Lung (tissue), 12 donors: ENCODE data around the gene FMN1. TPM values are rescaled to one million over a fixed set of nuclear protein-coding genes. Genes with fewer than 3 reads are reported as not detected.

Experiments
- ATAC-seq: fragments of 200-7000 bp; cut with Tn5 transposase; one replicate; pipeline ENCODE4 v1.9.1; 2020; ENCODE audit warnings: moderate number of reproducible peaks; ENCODE audit not compliant: insufficient read depth, low FRiP score
- DNase-seq, 3 donors: peaks; one replicate each; pipeline ENCODE4 v3.0.0-alpha.2; 2013 to 2017
- H3K27ac ChIP-seq, 2 donors: one replicate each; pipeline ENCODE4 v1.5.1; 2013; ENCODE audit warnings: mild to moderate bottlenecking in 2 of 2, moderate library complexity in 2 of 2, control low read depth in 1 of 2, inconsistent platforms in 1 of 2, low read depth in 1 of 2, low read length in 1 of 2
- H3K27me3 ChIP-seq, 3 donors: one replicate each; pipeline ENCODE4 v1.5.1; 2013; ENCODE audit warnings: low read length in 2 of 3; ENCODE audit not compliant: control insufficient read depth in 3 of 3, insufficient read depth in 3 of 3
- H3K36me3 ChIP-seq, 4 donors: one replicate each; pipeline ENCODE4 v1.5.1; 2013; ENCODE audit warnings: low read length in 4 of 4, mild to moderate bottlenecking in 1 of 4, moderate library complexity in 1 of 4; ENCODE audit not compliant: control insufficient read depth in 4 of 4, insufficient read depth in 4 of 4
- H3K4me1 ChIP-seq, 5 donors: one replicate each; pipeline ENCODE4 v1.5.1; 2013; ENCODE audit warnings: low read length in 5 of 5, mild to moderate bottlenecking in 2 of 5, moderate library complexity in 1 of 5; ENCODE audit not compliant: control insufficient read depth in 5 of 5, insufficient read depth in 5 of 5
- H3K4me3 ChIP-seq: one replicate; pipeline ENCODE4 v1.5.1; 2013; ENCODE audit warnings: mild to moderate bottlenecking, control low read depth, moderate library complexity
- H3K9ac ChIP-seq, 2 donors: one replicate each; pipeline ENCODE4 v1.5.1; 2013; ENCODE audit warnings: low read length in 2 of 2, control low read depth in 1 of 2; ENCODE audit not compliant: insufficient read depth in 1 of 2
- H3K9me3 ChIP-seq, 4 donors: one replicate each; pipeline ENCODE4 v1.5.1; 2013; ENCODE audit warnings: low read length in 3 of 4, mild to moderate bottlenecking in 1 of 4, moderate library complexity in 1 of 4; ENCODE audit not compliant: control insufficient read depth in 4 of 4, insufficient read depth in 3 of 4
- WGBS, 2 donors: extraction: QIAGEN DNeasy Blood & Tissue Kit; methylation state at CpG; one replicate each; pipeline ENCODE4 v1.1.7; 2013; 5-methylcytosine and 5-hydroxymethylcytosine counted together
- polyA plus RNA-seq, 2 donors: library from polyadenylated mRNA; stranded (reverse); fragments of 200-250 nt; gene quantifications; one replicate each; pipeline ENCODE4 v1.2.1, GENCODE V29; 2013
- total RNA-seq, 2 donors: library from RNA; depleted of rRNA in 1 of 2; stranded (reverse); fragments of >200 nt in 1 of 2; gene quantifications; one replicate each; pipeline ENCODE4 v1.2.1, GENCODE V29; 2014 to 2021
- TF ChIP-seq, protein P1 (sequence below): IDR thresholded peaks from 2 replicates; pipeline ENCODE4 v1.5.1; 2012; ENCODE audit warnings: mild to moderate bottlenecking; ENCODE audit errors: control extremely low read depth, extremely low read depth
- donor health status: control.
- donor health status: control.
- donor health status: Bipolar disorder and iron deficiency.
- donor health status: healthy.
- donor health status: DM: yes; HTN: yes; CAD: no.

The FMN1 gene
- total and polyA plus RNA-seq, 4 donors = 4.6 to 45.2 (median 15.7) TPM

DNA sequence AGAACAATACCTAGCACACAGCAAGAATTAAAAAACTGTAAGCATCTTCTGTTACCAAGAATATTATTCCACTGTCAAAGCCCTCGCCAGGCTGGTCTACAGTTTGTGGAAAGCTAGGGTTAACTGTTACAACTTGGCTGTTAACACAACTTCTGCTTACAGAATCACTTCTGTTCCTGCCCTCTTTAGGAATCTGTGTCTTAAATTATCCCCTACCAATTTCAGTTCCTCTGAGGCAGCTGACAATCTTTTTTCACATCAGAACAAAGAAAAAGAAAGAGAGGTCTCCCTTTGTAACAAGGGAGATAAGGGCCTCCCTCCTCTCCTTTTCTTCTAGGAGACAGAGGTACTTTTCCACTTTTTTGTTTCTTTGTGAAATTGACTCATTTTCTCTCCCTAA lies 188.9 kb downstream of the FMN1 start:
- H3K36me3 ChIP-seq = no peaks in the 10 kb centered on the region
- H3K27me3 ChIP-seq = no peaks in the 10 kb centered on the region
- no peak overlapping the region for H3K9ac ChIP-seq
- TF ChIP-seq, protein P1, sequence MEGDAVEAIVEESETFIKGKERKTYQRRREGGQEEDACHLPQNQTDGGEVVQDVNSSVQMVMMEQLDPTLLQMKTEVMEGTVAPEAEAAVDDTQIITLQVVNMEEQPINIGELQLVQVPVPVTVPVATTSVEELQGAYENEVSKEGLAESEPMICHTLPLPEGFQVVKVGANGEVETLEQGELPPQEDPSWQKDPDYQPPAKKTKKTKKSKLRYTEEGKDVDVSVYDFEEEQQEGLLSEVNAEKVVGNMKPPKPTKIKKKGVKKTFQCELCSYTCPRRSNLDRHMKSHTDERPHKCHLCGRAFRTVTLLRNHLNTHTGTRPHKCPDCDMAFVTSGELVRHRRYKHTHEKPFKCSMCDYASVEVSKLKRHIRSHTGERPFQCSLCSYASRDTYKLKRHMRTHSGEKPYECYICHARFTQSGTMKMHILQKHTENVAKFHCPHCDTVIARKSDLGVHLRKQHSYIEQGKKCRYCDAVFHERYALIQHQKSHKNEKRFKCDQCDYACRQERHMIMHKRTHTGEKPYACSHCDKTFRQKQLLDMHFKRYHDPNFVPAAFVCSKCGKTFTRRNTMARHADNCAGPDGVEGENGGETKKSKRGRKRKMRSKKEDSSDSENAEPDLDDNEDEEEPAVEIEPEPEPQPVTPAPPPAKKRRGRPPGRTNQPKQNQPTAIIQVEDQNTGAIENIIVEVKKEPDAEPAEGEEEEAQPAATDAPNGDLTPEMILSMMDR = no peak
- no peaks in the 10 kb centered on the region for H3K9me3 ChIP-seq
- H3K27ac ChIP-seq = no peak overlapping the region
- no peak for DNase-seq
- no peak overlapping the region for H3K4me3 ChIP-seq
- WGBS, 2 donors = 39 to 74% methylated on average over 1 of the region's 1 CpG
- H3K4me1 ChIP-seq = no peaks in the 10 kb centered on the region
- ATAC-seq = no peak

DNA sequence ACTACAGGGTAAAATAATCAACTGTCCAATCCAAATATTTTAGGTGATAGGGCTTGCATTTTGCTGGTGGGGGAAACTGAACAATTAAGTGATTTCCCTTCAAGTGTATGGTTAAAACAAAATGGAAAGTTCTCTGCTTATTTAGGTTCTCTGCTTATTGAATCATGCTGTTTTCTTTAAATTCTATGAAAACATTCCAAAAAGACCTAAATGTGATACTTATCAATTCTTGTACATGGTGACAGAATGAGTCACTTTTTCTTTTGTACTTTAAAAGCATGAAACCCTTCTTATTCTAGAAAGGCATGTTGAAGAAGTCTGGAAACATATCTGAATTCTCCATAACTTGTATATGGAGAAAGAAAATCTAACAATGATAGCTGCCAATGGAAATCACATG lies 192.6 kb downstream of the FMN1 start:
- H3K4me3 ChIP-seq = no peak overlapping the region

DNA sequence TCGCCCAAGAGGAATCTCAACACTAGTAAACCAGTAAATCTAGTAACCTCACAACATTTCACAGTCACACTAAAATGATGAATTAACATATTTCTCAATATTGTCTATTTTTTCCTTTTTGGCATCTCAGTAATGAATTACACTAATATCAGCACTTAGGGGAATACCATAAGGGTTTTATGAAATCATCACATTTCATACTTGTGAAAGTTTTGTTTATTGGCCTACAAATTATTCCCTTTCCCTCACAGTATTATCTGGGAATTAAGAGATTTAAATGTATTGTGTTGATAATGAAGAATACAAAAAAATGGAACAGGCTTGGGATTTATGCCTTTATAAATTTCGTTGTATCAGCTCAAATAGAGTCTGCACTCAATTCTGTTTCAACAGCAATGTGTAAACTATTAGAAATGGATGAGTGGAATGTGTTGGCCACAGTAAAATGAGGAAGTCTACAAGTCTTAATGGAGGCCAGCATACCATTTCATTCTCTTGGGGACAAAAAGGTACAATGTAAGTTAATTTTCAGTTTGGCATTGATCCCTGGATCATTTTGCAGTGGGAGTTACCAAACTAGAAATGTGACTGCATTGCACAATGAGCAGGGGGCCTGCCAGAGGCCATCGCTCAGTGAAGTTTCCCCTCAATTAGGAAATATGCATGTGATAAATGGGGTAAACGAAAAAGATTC lies 195.4 kb downstream of the FMN1 start:
- TF ChIP-seq, protein P1 = no peak
- Histone ChIP-seq H3K27me3 (no peaks in the 10 kb centered on the region), H3K36me3 (no peaks in the 10 kb centered on the region), H3K4me3 (no peak overlapping the region), H3K9me3 (peaks cover 0 to 2% (median 0%) of the 10 kb centered on the region in 4 donors), H3K4me1 (no peaks in the 10 kb centered on the region), H3K27ac (no peak overlapping the region), H3K9ac (no peak overlapping the region)
- DNase-seq (peak in 1 of 3 donors; percentile 17), ATAC-seq (no peak)
- 69 to 73% methylated on average over 4 of the region's 4 CpGs for WGBS, 2 donors

More for the DNA sequence above, 192.6 kb downstream of the FMN1 start:
- DNase-seq = no peak
- Histone ChIP-seq H3K27ac (no peak overlapping the region), H3K9ac (no peak overlapping the region), H3K9me3 (peaks cover 0 to 2% (median 0%) of the 10 kb centered on the region in 4 donors), H3K4me1 (no peaks in the 10 kb centered on the region), H3K36me3 (no peaks in the 10 kb centered on the region), H3K27me3 (no peaks in the 10 kb centered on the region)
- TF ChIP-seq, protein P1 = no peak
- ATAC-seq = no peak

DNA sequence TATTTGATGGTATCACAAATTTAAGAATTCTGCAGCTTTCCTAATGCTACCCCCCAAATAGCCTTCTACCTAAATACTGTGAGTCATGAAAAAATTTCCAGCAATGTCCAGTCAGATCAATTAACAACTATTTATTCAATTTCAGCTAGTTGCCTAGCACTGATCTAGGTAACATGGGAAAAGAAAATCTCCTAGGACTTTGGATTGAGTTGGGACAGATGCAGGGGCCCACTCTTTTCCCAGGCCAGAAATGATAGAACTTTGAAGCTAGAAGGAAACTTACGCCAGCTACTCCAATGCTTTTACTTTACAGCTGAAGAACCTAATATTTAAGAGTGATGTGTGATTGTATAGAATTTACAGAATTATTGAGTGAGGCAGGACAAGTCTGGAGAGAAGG lies 196.3 kb downstream of the FMN1 start:
- WGBS, 2 donors = 90 to 100% methylated on average over 1 of the region's 1 CpG
- Histone ChIP-seq H3K36me3 (no peaks in the 10 kb centered on the region), H3K4me1 (no peaks in the 10 kb centered on the region), H3K9me3 (peaks cover 0 to 2% (median 0%) of the 10 kb centered on the region in 4 donors), H3K27me3 (no peaks in the 10 kb centered on the region), H3K27ac (no peak overlapping the region), H3K9ac (no peak overlapping the region), H3K4me3 (no peak overlapping the region)
- TF ChIP-seq, protein P1 = no peak
- DNase-seq = no peak
- no peak for ATAC-seq
